Calu3 (cell line): ENCODE measurements around the gene NSG2. TPM values are rescaled to one million over a fixed set of nuclear protein-coding genes. Genes with fewer than 3 reads are reported as not detected.

Experiments
- BruUV-seq: library from RNA; stranded (reverse); fragments of 400-500 nt; replicated peaks from 2 replicates; lab custom pipeline; 2021; lab: Mats Ljungman, UMichigan
- CTCF ChIA-PET: fragments of 300-600 bp; sonication (Branson Sonifier 250); formaldehyde crosslinking; loops from one replicate; lab custom pipeline; 2022; ENCODE audit warnings: antibody characterized with exemption; lab: Charles Lee
- DNase-seq: peaks from one replicate; pipeline ENCODE4 v3.0.0; 2022
- H3K27ac Mint-ChIP-seq: one replicate; pipeline ENCODE4 v1.8.0; 2022; ENCODE audit warnings: mixed read lengths; ENCODE audit not compliant: unreplicated experiment
- H3K27me3 Mint-ChIP-seq: one replicate; pipeline ENCODE4 v1.8.0; 2022; ENCODE audit warnings: mixed read lengths; ENCODE audit not compliant: unreplicated experiment
- H3K36me3 Mint-ChIP-seq: one replicate; pipeline ENCODE4 v1.8.0; 2022; ENCODE audit warnings: mild to moderate bottlenecking, moderate library complexity, mixed read lengths; ENCODE audit not compliant: insufficient read depth, unreplicated experiment
- H3K4me1 Mint-ChIP-seq: one replicate; pipeline ENCODE4 v1.8.0; 2022; ENCODE audit warnings: mild to moderate bottlenecking, low read depth, mixed read lengths; ENCODE audit not compliant: unreplicated experiment
- H3K4me3 Mint-ChIP-seq: one replicate; pipeline ENCODE4 v1.8.0; 2022; ENCODE audit warnings: mild to moderate bottlenecking, low read depth, moderate library complexity, mixed read lengths; ENCODE audit not compliant: unreplicated experiment
- H3K9me3 Mint-ChIP-seq: one replicate; pipeline ENCODE4 v1.8.0; 2022; ENCODE audit warnings: low read depth, mixed read lengths; ENCODE audit not compliant: unreplicated experiment
- intact Hi-C: fragments of 100-400 bp; cut with micrococcal nuclease; formaldehyde crosslinking; loops from one replicate; pipeline ENCODE4 v1.10.0; 2022; ENCODE audit not compliant: unreplicated experiment
- total RNA-seq: library from RNA; stranded (reverse); gene quantifications from 2 replicates; pipeline ENCODE4 v1.2.3, GENCODE V29; 2022
- TF ChIP-seq, protein P1 (sequence below): fragments of 200-600 bp; IDR thresholded peaks from one replicate; pipeline ENCODE4 v1.8.0; 2022; ENCODE audit warnings: antibody characterized with exemption; ENCODE audit not compliant: unreplicated experiment

Gene NSG2
- total RNA-seq, 1 experiment from 2014 or later: not detected

DNA sequence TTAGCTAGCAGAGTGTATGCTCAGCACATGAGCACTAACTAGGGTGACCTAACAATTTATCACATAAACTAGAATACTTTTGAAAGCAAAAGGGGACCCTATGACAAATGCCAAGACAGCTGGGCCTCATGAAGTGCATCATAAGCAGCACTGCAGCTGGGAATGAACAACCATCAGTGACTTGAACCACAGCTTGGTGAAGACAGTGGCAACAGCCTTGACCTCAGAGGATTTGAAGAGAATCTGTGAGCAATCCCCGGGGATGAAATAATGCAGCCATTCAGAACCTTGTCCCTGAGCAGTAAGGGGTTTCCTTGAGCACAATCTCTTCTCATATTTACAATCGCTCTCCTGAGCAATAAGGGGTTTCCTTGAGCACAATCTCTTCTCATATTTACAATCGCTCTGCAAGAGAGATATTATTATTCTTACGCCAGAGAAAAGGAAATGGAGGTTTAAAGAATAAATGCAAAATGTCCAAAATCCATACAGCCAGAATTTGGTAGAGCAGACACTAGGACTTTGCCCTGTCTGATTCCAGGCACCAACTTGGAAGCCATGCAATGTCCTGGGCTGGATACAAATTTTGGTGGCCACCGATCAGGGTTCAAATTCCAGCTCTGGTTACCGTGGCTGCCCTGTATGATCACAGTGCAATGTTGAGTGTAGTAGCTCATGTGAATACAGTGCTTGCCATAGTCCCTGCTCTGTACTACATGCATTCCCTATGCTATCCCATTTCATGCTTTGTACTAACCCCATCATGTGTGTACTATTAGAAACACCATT lies 846 bp upstream of the NSG2 start:
- H3K36me3 Mint-ChIP-seq: no peaks in the 10 kb centered on the region
- CTCF ChIA-PET: interaction anchor here (0.6 to 2.7 kb wide), 9 partner anchors 9 to 282 kb away, joined by 3 to 61 read pairs (median 4); no protein-coding TSS in a partner anchor
- no peak for DNase-seq
- no peak overlapping the region for H3K27ac Mint-ChIP-seq
- no peaks in the 10 kb centered on the region for H3K9me3 Mint-ChIP-seq
- peaks cover 46% of the 10 kb centered on the region for H3K27me3 Mint-ChIP-seq
- no TSS peak for BruUV-seq
- TF ChIP-seq, protein P1, sequence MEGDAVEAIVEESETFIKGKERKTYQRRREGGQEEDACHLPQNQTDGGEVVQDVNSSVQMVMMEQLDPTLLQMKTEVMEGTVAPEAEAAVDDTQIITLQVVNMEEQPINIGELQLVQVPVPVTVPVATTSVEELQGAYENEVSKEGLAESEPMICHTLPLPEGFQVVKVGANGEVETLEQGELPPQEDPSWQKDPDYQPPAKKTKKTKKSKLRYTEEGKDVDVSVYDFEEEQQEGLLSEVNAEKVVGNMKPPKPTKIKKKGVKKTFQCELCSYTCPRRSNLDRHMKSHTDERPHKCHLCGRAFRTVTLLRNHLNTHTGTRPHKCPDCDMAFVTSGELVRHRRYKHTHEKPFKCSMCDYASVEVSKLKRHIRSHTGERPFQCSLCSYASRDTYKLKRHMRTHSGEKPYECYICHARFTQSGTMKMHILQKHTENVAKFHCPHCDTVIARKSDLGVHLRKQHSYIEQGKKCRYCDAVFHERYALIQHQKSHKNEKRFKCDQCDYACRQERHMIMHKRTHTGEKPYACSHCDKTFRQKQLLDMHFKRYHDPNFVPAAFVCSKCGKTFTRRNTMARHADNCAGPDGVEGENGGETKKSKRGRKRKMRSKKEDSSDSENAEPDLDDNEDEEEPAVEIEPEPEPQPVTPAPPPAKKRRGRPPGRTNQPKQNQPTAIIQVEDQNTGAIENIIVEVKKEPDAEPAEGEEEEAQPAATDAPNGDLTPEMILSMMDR: no peak
- intact Hi-C loops: loop anchor here (1.0 to 10.0 kb wide), 2 partner anchors 273 to 890 kb away; no protein-coding TSS in a partner anchor
- no peaks in the 10 kb centered on the region for H3K4me1 Mint-ChIP-seq
- H3K4me3 Mint-ChIP-seq: no peak overlapping the region

DNA sequence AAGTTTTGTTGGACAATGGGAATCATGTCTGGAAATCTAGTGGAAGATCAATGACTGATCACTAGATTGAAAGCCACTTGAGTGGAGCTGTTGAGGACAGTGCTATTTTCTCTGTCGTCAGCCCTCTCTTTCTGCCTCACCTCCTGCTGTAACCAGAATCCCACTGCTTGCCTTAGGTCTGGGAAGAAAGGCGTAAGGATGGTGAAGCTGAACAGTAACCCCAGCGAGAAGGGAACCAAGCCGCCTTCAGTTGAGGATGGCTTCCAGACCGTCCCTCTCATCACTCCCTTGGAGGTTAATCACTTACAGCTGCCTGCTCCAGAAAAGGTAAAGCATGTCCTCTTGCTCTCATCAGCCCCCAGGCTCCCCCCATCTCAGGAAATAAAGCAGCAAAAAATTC lies 1.1 kb downstream of the NSG2 start:
- no peaks in the 10 kb centered on the region for H3K4me1 Mint-ChIP-seq
- intact Hi-C loops: loop anchor here (10.0 kb wide), 1 partner anchor 888 kb away; no protein-coding TSS in a partner anchor
- DNase-seq: no peak
- H3K9me3 Mint-ChIP-seq: no peaks in the 10 kb centered on the region
- no peaks in the 10 kb centered on the region for H3K36me3 Mint-ChIP-seq
- no peak overlapping the region for H3K27ac Mint-ChIP-seq
- BruUV-seq: no TSS peak
- TF ChIP-seq, protein P1: no peak
- H3K27me3 Mint-ChIP-seq: peaks cover 55% of the 10 kb centered on the region
- H3K4me3 Mint-ChIP-seq: no peak overlapping the region
- CTCF ChIA-PET: interaction anchor here (1.1 to 2.7 kb wide), 4 partner anchors 12 to 271 kb away, joined by 3 to 61 read pairs (median 25); no protein-coding TSS in a partner anchor

DNA sequence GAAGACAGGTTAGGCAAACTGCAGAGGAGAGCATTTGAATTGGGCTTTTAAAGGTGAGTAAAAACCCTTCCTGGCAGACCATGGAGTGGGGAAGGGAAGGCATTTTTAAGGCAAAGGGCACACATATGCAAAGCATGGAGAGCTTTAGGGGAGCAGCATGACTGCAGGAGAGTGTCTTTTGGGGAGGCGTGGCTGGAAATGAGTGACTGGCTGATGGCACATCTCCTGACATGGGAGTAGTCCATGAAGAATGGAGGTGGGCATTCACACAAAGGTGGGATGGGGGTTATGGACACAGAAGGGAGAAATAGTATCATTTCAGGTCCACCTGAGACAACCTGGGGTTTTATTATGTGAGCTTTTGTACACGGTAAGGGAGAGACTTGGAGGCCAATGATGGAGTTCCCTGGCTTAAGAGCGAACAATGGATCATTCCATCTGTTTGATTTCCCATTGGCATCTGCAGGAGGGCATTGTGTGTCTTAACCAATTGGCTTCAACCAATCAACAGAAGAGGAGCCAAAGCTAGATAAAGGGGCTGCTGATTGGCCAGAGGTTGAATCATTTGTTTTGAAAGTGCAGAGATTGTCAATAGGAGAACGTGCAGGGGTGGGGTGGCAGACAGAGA lies 2.1 kb downstream of the NSG2 start:
- no peak for DNase-seq
- Mint-ChIP-seq H3K27ac (no peak overlapping the region), H3K36me3 (no peaks in the 10 kb centered on the region), H3K9me3 (no peaks in the 10 kb centered on the region), H3K4me1 (no peaks in the 10 kb centered on the region), H3K4me3 (no peak overlapping the region), H3K27me3 (peaks cover 60% of the 10 kb centered on the region)
- CTCF ChIA-PET: no interaction called here
- TF ChIP-seq, protein P1: no peak
- intact Hi-C loops: loop anchor here (10.0 kb wide), 1 partner anchor 887 kb away; no protein-coding TSS in a partner anchor
- no TSS peak for BruUV-seq

DNA sequence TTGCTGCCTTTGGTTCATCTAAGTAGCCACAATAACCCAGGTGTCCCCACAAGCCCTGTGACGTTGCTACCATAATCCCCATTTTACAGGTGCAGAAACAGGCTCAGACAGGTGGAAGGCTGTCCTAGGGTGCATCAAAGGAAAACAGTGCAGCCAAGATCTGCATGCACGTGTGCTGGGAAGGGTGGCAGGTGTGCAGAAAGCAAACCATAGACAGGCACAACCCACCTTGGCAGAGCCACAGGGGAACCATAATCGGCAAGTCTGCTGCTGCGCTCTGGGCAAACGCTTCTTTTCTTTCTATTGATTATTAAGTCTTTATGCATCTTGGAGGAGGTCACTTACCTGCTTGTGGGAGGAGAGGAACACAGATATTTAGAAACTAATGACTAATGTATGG lies 7.1 kb downstream of the NSG2 start:
- peaks cover 48% of the 10 kb centered on the region for H3K27me3 Mint-ChIP-seq
- DNase-seq: no peak
- H3K4me3 Mint-ChIP-seq: no peak overlapping the region
- no peaks in the 10 kb centered on the region for H3K4me1 Mint-ChIP-seq
- TF ChIP-seq, protein P1: no peak
- no peaks in the 10 kb centered on the region for H3K36me3 Mint-ChIP-seq
- intact Hi-C loops: no loop called here
- no TSS peak for BruUV-seq
- H3K9me3 Mint-ChIP-seq: no peaks in the 10 kb centered on the region
- CTCF ChIA-PET: no interaction called here
- no peak overlapping the region for H3K27ac Mint-ChIP-seq
